ENCODE results near the gene IP6K3.

The IP6K3 gene, protein sequence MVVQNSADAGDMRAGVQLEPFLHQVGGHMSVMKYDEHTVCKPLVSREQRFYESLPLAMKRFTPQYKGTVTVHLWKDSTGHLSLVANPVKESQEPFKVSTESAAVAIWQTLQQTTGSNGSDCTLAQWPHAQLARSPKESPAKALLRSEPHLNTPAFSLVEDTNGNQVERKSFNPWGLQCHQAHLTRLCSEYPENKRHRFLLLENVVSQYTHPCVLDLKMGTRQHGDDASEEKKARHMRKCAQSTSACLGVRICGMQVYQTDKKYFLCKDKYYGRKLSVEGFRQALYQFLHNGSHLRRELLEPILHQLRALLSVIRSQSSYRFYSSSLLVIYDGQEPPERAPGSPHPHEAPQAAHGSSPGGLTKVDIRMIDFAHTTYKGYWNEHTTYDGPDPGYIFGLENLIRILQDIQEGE
- total RNA-seq, result 0 to 0.16 (median 0) reads per million in 18 experiments

DNA sequence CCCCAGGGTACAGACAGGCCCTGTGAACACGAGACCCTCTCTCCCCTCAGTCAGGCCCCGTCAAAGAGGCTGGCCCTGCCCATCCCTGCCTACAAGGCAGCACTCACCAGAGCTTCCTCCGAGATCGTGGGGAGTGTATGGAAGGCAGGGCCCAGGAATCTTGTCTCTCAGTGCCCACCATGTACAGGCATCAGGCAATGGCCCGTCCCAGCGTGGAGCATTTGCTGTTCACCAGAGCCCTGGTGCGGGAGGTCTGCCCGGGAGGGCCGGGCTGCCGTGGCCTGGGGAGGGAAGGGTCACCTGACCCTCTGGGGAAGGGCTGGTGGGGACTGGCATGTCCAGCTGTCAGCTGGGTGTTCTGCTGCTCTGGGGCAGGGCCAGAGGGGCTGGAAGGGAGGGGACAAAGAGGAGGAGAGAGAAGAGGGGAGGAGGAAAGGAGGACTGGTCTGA, at the start of gene IP6K3:
IP6K3 (minus strand) TSS at position 255 of the 450 bp plus-strand sequence. CDS start 11,429 bp downstream, outside the sequence.
- no peak for DNase-seq

DNA sequence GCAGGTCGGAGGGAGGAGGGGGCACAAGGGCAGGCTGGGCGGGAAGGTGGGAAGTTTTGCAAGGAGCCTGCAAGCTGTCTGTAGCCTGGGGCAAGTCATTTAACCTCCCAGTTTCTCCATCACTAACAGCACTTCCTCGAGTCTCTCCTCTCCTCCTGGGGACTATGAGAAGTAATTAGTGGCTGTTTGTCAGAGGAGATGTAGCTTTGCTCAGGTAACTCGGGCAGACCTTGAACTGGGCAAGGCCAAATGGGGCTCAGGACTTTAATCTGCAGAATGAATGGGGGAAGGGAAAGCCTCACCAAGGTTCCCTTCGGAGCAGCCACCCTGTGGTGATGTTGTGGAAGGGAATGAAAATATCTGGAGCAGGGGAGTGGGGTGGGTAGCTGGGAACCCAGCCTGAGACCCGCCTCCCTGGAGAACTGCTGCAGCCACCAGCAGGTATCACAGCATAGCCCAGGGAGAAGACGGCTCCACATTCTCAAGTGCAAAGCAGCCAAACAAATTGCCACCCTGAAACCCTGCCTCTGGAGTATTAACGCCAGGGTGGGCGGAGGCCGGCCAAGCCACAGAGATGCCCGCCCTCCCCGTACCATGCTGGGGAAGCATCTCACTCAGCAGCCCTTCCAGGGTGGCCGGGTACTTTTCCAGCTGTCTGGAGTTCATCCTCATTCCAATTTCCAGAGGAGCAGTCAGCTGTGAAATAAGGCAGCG, 48.4 kb upstream of the IP6K3 start:
- no peak for DNase-seq

DNA sequence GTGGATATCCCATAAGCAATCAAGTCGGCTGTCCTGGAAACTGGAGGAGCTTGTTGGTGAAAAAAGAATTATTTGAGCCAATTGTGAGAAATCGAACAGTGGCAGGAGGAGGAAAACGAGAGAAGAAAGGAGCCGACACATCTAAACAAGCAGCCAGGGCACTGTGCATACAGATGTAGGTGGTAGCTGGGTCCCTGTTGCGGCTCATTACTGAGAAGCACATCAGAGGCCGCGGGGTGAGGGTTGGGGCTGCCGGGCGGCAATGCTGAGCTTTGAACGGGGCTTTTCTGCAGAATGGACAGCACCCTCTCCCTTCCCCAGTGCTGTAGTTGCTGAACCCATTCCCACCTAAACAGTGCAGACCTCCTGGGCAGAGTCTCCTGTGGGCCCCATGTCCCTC, 46.3 kb upstream of the IP6K3 start:
- no peak for DNase-seq

GRCh38 chr6:33791620-33792019, 44.9 kb upstream of the IP6K3 start:
- no peak for DNase-seq

GRCh38 chr6:33790910-33791309, 44.2 kb upstream of the IP6K3 start:
- no peak for DNase-seq

DNA sequence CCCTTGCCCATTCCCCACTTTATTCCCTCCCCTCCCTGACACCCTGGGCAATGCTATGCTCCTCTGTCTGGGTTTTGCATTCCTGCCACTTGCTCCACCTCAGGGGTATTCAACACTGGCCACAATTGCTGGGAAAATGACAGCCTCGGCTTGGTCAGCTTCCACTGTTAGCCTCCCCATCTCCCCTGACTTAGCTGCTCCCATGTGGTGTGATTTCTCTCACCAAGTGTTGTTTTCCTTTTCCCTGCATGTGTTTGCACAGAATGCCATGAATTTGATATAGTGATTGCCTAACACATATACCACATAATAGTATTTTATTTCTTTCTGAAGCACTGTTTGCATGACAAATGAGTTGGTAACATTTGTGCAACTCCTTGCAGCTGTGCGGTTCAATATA, 43.7 kb upstream of the IP6K3 start:
- no peak for DNase-seq

GRCh38 chr6:33789550-33789895, 42.8 kb upstream of the IP6K3 start:
- DNase-seq, result no peak

- DNase-seq, result peak; percentile 93 to 94
Measured at GRCh38 chr6:33788694-33789549, 42.2 kb upstream of the IP6K3 start, which contains the start of gene LEMD2. TSS of gene LEMD2 (minus strand) at chr6:33789130. CDS start at chr6:33789116, 14 bp downstream.

GRCh38 chr6:33787954-33788693, 41.4 kb upstream of the IP6K3 start:
- peak; percentile 95 for DNase-seq

- DNase-seq, result no peak
Measured at GRCh38 chr6:33787346-33787953, 40.7 kb upstream of the IP6K3 start.

- DNase-seq, result no peak
Measured at GRCh38 chr6:33786736-33787135, 40.0 kb upstream of the IP6K3 start.

GRCh38 chr6:33785778-33786177, 39.1 kb upstream of the IP6K3 start:
- DNase-seq, result no peak

DNA sequence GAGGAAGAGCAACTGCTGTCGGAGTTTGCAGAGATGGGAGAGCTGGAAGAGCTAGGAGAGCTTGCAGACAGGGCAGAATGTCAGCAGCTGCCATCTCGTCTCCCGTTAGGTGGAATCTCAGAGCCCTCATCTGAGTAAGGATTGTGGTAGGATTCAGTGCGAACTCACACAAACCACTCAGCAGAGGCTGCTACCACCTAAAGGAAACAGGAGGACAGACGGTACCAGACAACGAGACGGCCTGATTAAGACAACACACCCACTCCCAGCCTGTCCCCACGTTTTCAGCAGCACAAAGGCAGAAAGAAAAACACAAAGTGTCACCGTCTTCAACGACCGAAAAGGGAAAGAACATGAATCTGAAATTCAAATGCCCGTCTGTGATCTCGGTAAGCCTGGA, 38.1 kb upstream of the IP6K3 start:
- no peak for DNase-seq

DNA sequence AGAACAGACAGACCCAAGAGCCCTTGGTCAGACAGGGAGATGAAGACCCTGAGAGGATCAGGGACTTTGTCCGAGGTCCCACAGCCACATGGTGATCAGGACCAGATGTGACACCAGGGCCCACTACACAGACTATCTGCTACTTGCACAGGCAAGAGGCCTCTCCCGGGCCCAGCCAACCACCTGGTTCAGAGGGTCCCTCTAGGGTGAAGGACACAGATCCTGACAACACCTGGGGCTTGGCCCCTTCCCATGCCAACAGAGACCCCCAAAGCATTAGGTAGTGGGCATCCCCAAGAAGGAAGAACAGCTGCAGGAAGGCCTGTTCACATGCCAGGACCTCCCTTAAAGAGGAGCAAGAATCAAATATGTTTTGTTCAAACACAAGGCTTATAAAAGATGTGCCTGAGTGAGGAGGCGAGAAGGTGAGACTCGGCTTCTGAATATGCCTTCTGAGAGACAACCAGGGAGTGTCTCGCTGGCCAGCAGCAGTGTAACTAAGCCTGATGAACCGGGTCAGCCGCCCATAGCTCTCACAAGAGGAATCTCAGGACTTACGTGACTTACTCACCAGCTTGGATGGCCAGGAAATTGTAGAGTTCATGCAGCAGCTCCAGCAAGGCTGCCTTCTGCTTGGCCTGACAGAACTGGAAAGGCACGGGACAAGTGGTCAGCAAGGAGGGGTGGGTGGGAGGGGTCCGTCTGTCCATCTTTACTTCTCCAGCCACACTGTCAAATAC, 37.2 kb upstream of the IP6K3 start:
- no peak for DNase-seq

GRCh38 chr6:33782561-33782960, 35.9 kb upstream of the IP6K3 start:
- DNase-seq, result no peak

GRCh38 chr6:33781131-33781975, 34.6 kb upstream of the IP6K3 start:
- DNase-seq, result no peak

- no peak for DNase-seq
Measured at GRCh38 chr6:33779895-33780294, 33.2 kb upstream of the IP6K3 start.

DNA sequence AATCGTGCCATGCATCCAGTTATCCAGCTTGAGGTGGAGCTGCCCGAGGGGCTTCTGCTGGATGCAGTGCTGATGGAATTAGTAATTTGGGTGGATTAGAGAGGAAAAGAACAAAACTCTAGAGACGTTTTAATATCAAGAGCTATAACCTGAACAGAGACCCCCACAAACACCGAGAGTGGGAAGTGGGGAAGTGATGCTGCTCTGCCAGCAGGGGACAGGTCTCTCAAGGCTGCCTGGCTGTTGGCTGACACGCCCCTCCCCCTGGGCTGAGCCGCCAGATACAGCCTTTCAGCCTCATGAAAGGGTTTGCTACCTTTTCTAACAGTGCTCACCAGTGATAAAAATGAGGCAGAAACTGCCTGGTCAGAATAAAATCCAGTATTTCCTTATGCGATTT, 32.6 kb upstream of the IP6K3 start:
- no peak for DNase-seq

DNA sequence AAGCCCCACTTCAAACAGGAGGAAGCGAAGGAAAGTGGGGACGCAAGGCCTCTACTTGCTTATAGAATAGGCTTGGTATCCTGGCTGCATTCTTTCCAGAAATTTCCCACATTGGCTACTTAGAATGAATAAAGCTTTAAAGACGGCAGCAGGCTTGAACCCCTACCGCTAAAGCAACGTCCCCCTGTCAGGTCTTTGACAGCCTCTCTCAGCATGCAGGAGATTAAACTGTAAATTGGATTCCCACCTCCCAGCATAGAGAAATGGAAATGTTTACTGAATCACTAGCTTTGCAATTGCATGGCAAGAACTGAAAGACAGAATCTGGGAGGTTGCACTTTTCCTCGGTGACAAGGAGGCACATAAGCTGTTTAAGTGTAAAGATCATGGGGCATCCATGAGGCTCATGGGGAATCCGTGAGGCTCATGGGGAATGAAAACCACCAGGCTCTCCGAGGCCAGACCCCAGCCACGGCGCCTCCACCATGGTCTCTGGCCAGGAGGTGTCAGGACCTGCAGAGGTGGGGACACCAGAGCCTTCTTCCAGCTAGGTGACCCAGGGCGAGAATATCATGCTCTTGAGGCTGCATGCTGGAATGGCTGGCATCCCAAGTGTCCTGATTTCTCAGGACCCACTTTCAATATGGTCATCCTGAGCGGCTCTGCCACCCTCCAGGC, 31.9 kb upstream of the IP6K3 start:
- DNase-seq, result no peak
